Mesendoderm (in vitro differentiated cells): ENCODE measurements around the gene PTPN11.

Experiments used
- DNase-seq: peaks from one replicate; pipeline ENCODE4 v3.0.0; 2013
- H2AK5ac ChIP-seq: 2 replicates; pipeline ENCODE4 v1.6.1; 2013; ENCODE audit warnings: low read length, inconsistent platforms
- H2BK120ac ChIP-seq: 2 replicates; pipeline ENCODE4 v1.6.1; 2013; ENCODE audit warnings: low read depth, mild to moderate bottlenecking, low read length, moderate library complexity, mixed read lengths
- H2BK15ac ChIP-seq: replicated peaks from 2 replicates; pipeline ENCODE4 v1.6.1; 2013; ENCODE audit warnings: low read depth, mild to moderate bottlenecking, moderate library complexity
- H2BK5ac ChIP-seq: 2 replicates; pipeline ENCODE4 v1.6.1; 2013; ENCODE audit warnings: low read length, inconsistent platforms
- H3K18ac ChIP-seq: 2 replicates; pipeline ENCODE4 v1.6.1; 2013; ENCODE audit warnings: mild to moderate bottlenecking, low read length, mixed read lengths
- H3K23ac ChIP-seq: one replicate; pipeline ENCODE4 v1.6.1; 2013; ENCODE audit warnings: low read length
- H3K27ac ChIP-seq: 2 replicates; pipeline ENCODE4 v1.5.1; 2013; ENCODE audit warnings: low read depth, mild to moderate bottlenecking, inconsistent platforms, low read length, moderate library complexity
- H3K27me3 ChIP-seq: 2 replicates; pipeline ENCODE4 v1.6.1; 2013; ENCODE audit warnings: low read length, control low read depth, mild to moderate bottlenecking, inconsistent platforms; ENCODE audit not compliant: insufficient read depth, poor library complexity
- H3K36me3 ChIP-seq: 2 replicates; pipeline ENCODE4 v1.6.1; 2013; ENCODE audit warnings: low read length, inconsistent platforms; ENCODE audit not compliant: control insufficient read depth, insufficient read depth
- H3K4ac ChIP-seq: one replicate; pipeline ENCODE4 v1.6.1; 2013; ENCODE audit warnings: low read depth, mild to moderate bottlenecking, low read length, moderate library complexity
- H3K4me1 ChIP-seq: 2 replicates; pipeline ENCODE4 v1.6.1; 2013; ENCODE audit warnings: low read depth, low read length, inconsistent platforms; ENCODE audit not compliant: control insufficient read depth
- H3K4me2 ChIP-seq: 2 replicates; pipeline ENCODE4 v1.6.1; 2013; ENCODE audit warnings: low read length
- H3K4me3 ChIP-seq: 2 replicates; pipeline ENCODE4 v1.5.1; 2013; ENCODE audit warnings: mild to moderate bottlenecking, low read length
- H3K56ac ChIP-seq: one replicate; pipeline ENCODE4 v1.6.1; 2013; ENCODE audit warnings: low read length
- H3K79me1 ChIP-seq: 2 replicates; pipeline ENCODE4 v1.6.1; 2013; ENCODE audit warnings: low read length, inconsistent platforms
- H3K79me2 ChIP-seq: 2 replicates; pipeline ENCODE4 v1.6.1; 2013; ENCODE audit warnings: mild to moderate bottlenecking, low read length; ENCODE audit not compliant: control insufficient read depth, insufficient read depth
- H3K9ac ChIP-seq: 2 replicates; pipeline ENCODE4 v1.6.1; 2013; ENCODE audit warnings: low read length, inconsistent platforms
- H4K5ac ChIP-seq: one replicate; pipeline ENCODE4 v1.6.1; 2013; ENCODE audit warnings: low read length
- H4K8ac ChIP-seq: one replicate; pipeline ENCODE4 v1.6.1; 2013; ENCODE audit warnings: low read depth, mild to moderate bottlenecking, control low read depth, low read length, moderate library complexity
- WGBS: extraction: QIAGEN DNeasy Blood & Tissue Kit; methylation state at CpG from one replicate; pipeline ENCODE4 v1.1.7; 2013; ENCODE audit warnings: low lambda C conversion rate, missing lambda C conversion rate; ENCODE audit not compliant: insufficient coverage; ENCODE audit errors: extremely low coverage; 5-methylcytosine and 5-hydroxymethylcytosine counted together

PTPN11 gene

GRCh38 chr12:112488257-112488876 is 69.6 kb downstream of the PTPN11 start:
- Histone ChIP-seq H3K4me1 (no peaks in the 10 kb centered on the region), H3K23ac (no peak overlapping the region), H2BK120ac (no peak overlapping the region), H2BK15ac (no peak overlapping the region), H3K27ac (no peak overlapping the region), H3K79me2 (no peaks in the 10 kb centered on the region), H3K56ac (no peak overlapping the region), H3K4me3 (no peak overlapping the region), H3K4ac (no peak overlapping the region), H3K9ac (no peak overlapping the region), H2BK5ac (no peak overlapping the region), H3K36me3 (peaks cover 10% of the 10 kb centered on the region), H3K27me3 (no peaks in the 10 kb centered on the region), H3K18ac (no peak overlapping the region), H2AK5ac (no peak overlapping the region), H3K79me1 (peaks cover 1% of the 10 kb centered on the region), H3K4me2 (no peak overlapping the region), H4K5ac (no peak overlapping the region), H4K8ac (no peak overlapping the region)
- WGBS = no CpG with 5 or more reads among the region's 6 CpGs
- DNase-seq = no peak

DNA sequence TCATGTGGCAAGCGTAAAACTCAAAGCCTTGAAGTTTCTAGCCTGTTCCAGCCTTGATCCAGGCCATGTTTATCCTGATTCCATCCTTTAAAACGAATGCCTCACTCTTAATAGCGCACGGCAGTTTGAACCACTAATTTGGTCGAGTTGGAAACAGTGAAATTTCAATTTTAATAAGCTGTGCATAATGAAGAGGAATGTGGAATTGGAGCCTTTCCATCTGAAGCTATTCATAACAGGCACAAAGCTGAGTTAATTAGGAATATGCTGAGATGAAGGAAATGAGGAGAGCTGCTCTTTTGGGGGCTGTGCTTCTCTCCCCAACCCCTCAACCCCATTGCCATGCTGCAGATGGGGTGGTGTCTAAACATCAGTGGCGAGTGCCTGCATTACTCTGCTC is 70.7 kb downstream of the PTPN11 start:
- no CpG with 5 or more reads among the region's 6 CpGs for WGBS
- Histone ChIP-seq H3K4ac (no peak overlapping the region), H3K36me3 (peaks cover 10% of the 10 kb centered on the region)

DNA sequence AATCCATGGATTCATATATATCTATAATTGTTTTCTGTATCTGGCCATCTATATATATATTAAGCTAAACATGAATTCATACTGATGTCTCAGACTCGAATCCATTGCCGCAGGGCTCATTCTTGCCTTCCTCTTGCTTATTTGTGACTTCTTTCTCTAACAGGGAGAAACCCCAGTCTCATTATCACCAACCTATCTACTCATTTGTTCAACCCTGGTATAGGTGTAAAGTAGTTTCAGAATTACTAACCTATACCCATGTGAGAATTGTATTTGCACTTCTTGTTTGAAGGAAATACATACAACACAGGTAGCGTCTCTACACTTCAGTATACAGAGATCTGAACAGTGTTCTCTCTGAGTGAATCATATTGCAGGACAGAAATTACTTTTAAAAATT is 77.7 kb downstream of the PTPN11 start:
- H3K56ac ChIP-seq = no peak overlapping the region
- H4K8ac ChIP-seq = no peak overlapping the region
- H2AK5ac ChIP-seq = no peak overlapping the region
- no peak overlapping the region for H2BK5ac ChIP-seq
- no CpG with 5 or more reads among the region's 3 CpGs for WGBS
- no peak overlapping the region for H3K4me3 ChIP-seq
- H3K27me3 ChIP-seq = no peaks in the 10 kb centered on the region
- H2BK120ac ChIP-seq = no peak overlapping the region
- H3K79me1 ChIP-seq = no peaks in the 10 kb centered on the region
- no peak for DNase-seq
- H4K5ac ChIP-seq = no peak overlapping the region
- H3K18ac ChIP-seq = no peak overlapping the region
- H3K9ac ChIP-seq = no peak overlapping the region
- H3K27ac ChIP-seq = no peak overlapping the region
- no peak overlapping the region for H2BK15ac ChIP-seq
- no peaks in the 10 kb centered on the region for H3K36me3 ChIP-seq
- H3K4me2 ChIP-seq = no peak overlapping the region
- no peaks in the 10 kb centered on the region for H3K4me1 ChIP-seq
- H3K4ac ChIP-seq = no peak overlapping the region
- no peak overlapping the region for H3K23ac ChIP-seq
- no peaks in the 10 kb centered on the region for H3K79me2 ChIP-seq

More for the DNA sequence above, 70.7 kb downstream of the PTPN11 start:
- no peak overlapping the region for H2BK120ac ChIP-seq
- no peak overlapping the region for H2BK15ac ChIP-seq
- no peak overlapping the region for H3K18ac ChIP-seq
- no peaks in the 10 kb centered on the region for H3K4me1 ChIP-seq
- no peak overlapping the region for H3K23ac ChIP-seq
- no peak overlapping the region for H3K27ac ChIP-seq
- no peak overlapping the region for H2AK5ac ChIP-seq
- H3K27me3 ChIP-seq = no peaks in the 10 kb centered on the region
- DNase-seq = no peak
- no peak overlapping the region for H4K8ac ChIP-seq
- no peaks in the 10 kb centered on the region for H3K79me1 ChIP-seq
- H3K79me2 ChIP-seq = no peaks in the 10 kb centered on the region
- H3K4me2 ChIP-seq = no peak overlapping the region
- no peak overlapping the region for H3K4me3 ChIP-seq
- H2BK5ac ChIP-seq = no peak overlapping the region
- H3K9ac ChIP-seq = no peak overlapping the region
- no peak overlapping the region for H4K5ac ChIP-seq
- H3K56ac ChIP-seq = no peak overlapping the region

- no peak overlapping the region for H3K9ac ChIP-seq
- no peak overlapping the region for H3K4ac ChIP-seq
- H3K79me1 ChIP-seq = no peaks in the 10 kb centered on the region
- H3K4me3 ChIP-seq = no peak overlapping the region
- no peak overlapping the region for H4K5ac ChIP-seq
- H3K36me3 ChIP-seq = peaks cover 3% of the 10 kb centered on the region
- no peak overlapping the region for H3K27ac ChIP-seq
- no peak overlapping the region for H2BK120ac ChIP-seq
- no peak overlapping the region for H3K56ac ChIP-seq
- no peaks in the 10 kb centered on the region for H3K27me3 ChIP-seq
- WGBS = no CpG with 5 or more reads among the region's 1 CpG
- H2AK5ac ChIP-seq = no peak overlapping the region
- H3K4me2 ChIP-seq = no peak overlapping the region
- no peaks in the 10 kb centered on the region for H3K79me2 ChIP-seq
- H4K8ac ChIP-seq = no peak overlapping the region
- no peak for DNase-seq
- H3K4me1 ChIP-seq = no peaks in the 10 kb centered on the region
- H2BK15ac ChIP-seq = no peak overlapping the region
- no peak overlapping the region for H3K18ac ChIP-seq
- no peak overlapping the region for H3K23ac ChIP-seq
- H2BK5ac ChIP-seq = no peak overlapping the region
Observed at GRCh38 chr12:112498580-112498979, 79.8 kb downstream of the PTPN11 start.

GRCh38 chr12:112503512-112503911 is 84.8 kb downstream of the PTPN11 start:
- Histone ChIP-seq H2BK15ac (no peak overlapping the region), H3K79me2 (no peaks in the 10 kb centered on the region), H3K27me3 (no peaks in the 10 kb centered on the region), H3K18ac (no peak overlapping the region), H3K23ac (no peak overlapping the region), H3K4me3 (no peak overlapping the region), H3K36me3 (peaks cover 10% of the 10 kb centered on the region), H3K27ac (no peak overlapping the region), H3K4me2 (no peak overlapping the region), H3K9ac (no peak overlapping the region), H4K5ac (no peak overlapping the region), H3K79me1 (no peaks in the 10 kb centered on the region), H4K8ac (no peak overlapping the region), H2BK120ac (no peak overlapping the region), H2AK5ac (no peak overlapping the region), H2BK5ac (no peak overlapping the region), H3K56ac (no peak overlapping the region), H3K4ac (no peak overlapping the region), H3K4me1 (no peaks in the 10 kb centered on the region)
- WGBS = no CpG with 5 or more reads among the region's 4 CpGs
- no peak for DNase-seq

- Histone ChIP-seq H3K79me1 (no peaks in the 10 kb centered on the region), H3K36me3 (peaks cover 10% of the 10 kb centered on the region), H2BK120ac (no peak overlapping the region), H2BK5ac (no peak overlapping the region), H4K8ac (no peak overlapping the region), H3K18ac (no peak overlapping the region), H3K4ac (no peak overlapping the region), H3K4me2 (no peak overlapping the region), H3K23ac (no peak overlapping the region), H3K27me3 (no peaks in the 10 kb centered on the region), H3K9ac (no peak overlapping the region), H3K79me2 (no peaks in the 10 kb centered on the region), H3K4me1 (no peaks in the 10 kb centered on the region), H3K4me3 (no peak overlapping the region), H3K27ac (no peak overlapping the region), H2BK15ac (no peak overlapping the region), H4K5ac (no peak overlapping the region), H2AK5ac (no peak overlapping the region), H3K56ac (no peak overlapping the region)
- no CpG with 5 or more reads among the region's 6 CpGs for WGBS
- DNase-seq = peak; percentile 45
Observed at GRCh38 chr12:112506513-112507166, 87.9 kb downstream of the PTPN11 start.
